HepG2 (cell line): Measurements from ENCODE around the gene FKBP8. TPM values are rescaled to one million over a fixed set of nuclear protein-coding genes. Genes with fewer than 3 reads are reported as not detected.

Experiments used
- DR1 ChIP-seq: sonication (generic); formaldehyde crosslinking; IDR thresholded peaks from 2 replicates; pipeline ENCODE4 v1.8.0; 2021; ENCODE audit warnings: mild to moderate bottlenecking, missing genetic modification reagents, inconsistent platforms
- EP300 ChIP-seq, 3 experiments: sonication (generic) in 1 of 3; formaldehyde crosslinking in 1 of 3; IDR thresholded peaks; 2 replicates each; pipeline versions ENCODE4 v1.5.1 to v1.6.1; 2011 to 2020; ENCODE audit warnings: low read depth in 2 of 3, low read length in 2 of 3, borderline replicate concordance in 1 of 3, improper control_type of control experiment in 1 of 3, mild to moderate bottlenecking in 1 of 3, missing genetic modification reagents in 1 of 3, moderate library complexity in 1 of 3
- ETV5 ChIP-seq: IDR thresholded peaks from 2 replicates; pipeline ENCODE4 v1.6.1; 2018; ENCODE audit warnings: missing biosample characterization, missing genetic modification reagents, inconsistent platforms, borderline replicate concordance
- EZH2 ChIP-seq: conservative IDR thresholded peaks from 2 replicates; pipeline ENCODE4 v1.6.1; 2012; ENCODE audit warnings: mild to moderate bottlenecking, low read depth, low read length, moderate library complexity
- FOSL2 ChIP-seq: sonication (generic); formaldehyde crosslinking; IDR thresholded peaks from 2 replicates; pipeline ENCODE4 v1.4.0; 2020; ENCODE audit warnings: missing genetic modification reagents
- GATAD2A ChIP-seq: IDR thresholded peaks from 2 replicates; pipeline ENCODE4 v1.6.1; 2016
- GPBP1L1 ChIP-seq: sonication (generic); formaldehyde crosslinking; IDR thresholded peaks from 2 replicates; pipeline ENCODE4 v1.5.0; 2020; ENCODE audit warnings: mild to moderate bottlenecking, missing genetic modification reagents
- HOXA3 ChIP-seq: sonication (generic); formaldehyde crosslinking; IDR thresholded peaks from 2 replicates; pipeline ENCODE4 v1.5.0; 2020; ENCODE audit warnings: missing genetic modification reagents
- KDM2A ChIP-seq: sonication (generic); formaldehyde crosslinking; IDR thresholded peaks from 2 replicates; pipeline ENCODE4 v1.4.0; 2020; ENCODE audit warnings: low read depth, missing genetic modification reagents, borderline replicate concordance
- MAX ChIP-seq: IDR thresholded peaks from 2 replicates; pipeline ENCODE4 v1.6.1; 2012; ENCODE audit warnings: inconsistent platforms
- NFIC ChIP-seq: IDR thresholded peaks from 2 replicates; pipeline ENCODE4 v1.6.1; 2012; ENCODE audit warnings: mild to moderate bottlenecking, low read length, inconsistent platforms
- NR1H2 ChIP-seq: sonication (generic); formaldehyde crosslinking; IDR thresholded peaks from 2 replicates; pipeline ENCODE4 v1.8.1; 2022; ENCODE audit warnings: low read depth, missing genetic modification reagents, borderline replicate concordance
- NR2F6 ChIP-seq, 2 experiments: IDR thresholded peaks; 2 replicates each; pipeline ENCODE4 v1.6.1; 2016; ENCODE audit warnings: antibody characterized with exemption in 1 of 2, mild to moderate bottlenecking in 1 of 2
- PITX1 ChIP-seq: sonication (generic); formaldehyde crosslinking; IDR thresholded peaks from 2 replicates; pipeline ENCODE4 v1.5.1; 2020; ENCODE audit warnings: mild to moderate bottlenecking, missing genetic modification reagents
- RXRA ChIP-seq: sonication (generic); formaldehyde crosslinking; IDR thresholded peaks from 2 replicates; pipeline ENCODE4 v1.5.1; 2020; ENCODE audit warnings: missing genetic modification reagents
- RXRB ChIP-seq: IDR thresholded peaks from 2 replicates; pipeline ENCODE4 v1.6.1; 2016; ENCODE audit warnings: borderline replicate concordance, missing genetic modification reagents, missing compliant biosample characterization
- SIX1 ChIP-seq: sonication (generic); formaldehyde crosslinking; IDR thresholded peaks from 2 replicates; pipeline ENCODE4 v1.4.0; 2020; ENCODE audit warnings: missing genetic modification reagents, borderline replicate concordance
- STAG1 ChIP-seq: sonication (generic); formaldehyde crosslinking; IDR thresholded peaks from 2 replicates; pipeline ENCODE4 v1.4.0; 2020; ENCODE audit warnings: missing genetic modification reagents
- THAP11 ChIP-seq: IDR thresholded peaks from 2 replicates; pipeline ENCODE4 v1.6.1; 2016; ENCODE audit warnings: missing biosample characterization, missing genetic modification reagents
- ZFX ChIP-seq: sonication (generic); formaldehyde crosslinking; IDR thresholded peaks from 2 replicates; pipeline ENCODE4 v1.4.0; 2020; ENCODE audit warnings: mild to moderate bottlenecking, low read depth, missing genetic modification reagents, moderate library complexity
- ZNF253 ChIP-seq: sonication (generic); formaldehyde crosslinking; IDR thresholded peaks from 2 replicates; pipeline ENCODE4 v1.8.0; 2022; ENCODE audit warnings: mild to moderate bottlenecking, missing genetic modification reagents, borderline replicate concordance
- ZNF614 ChIP-seq: IDR thresholded peaks from 2 replicates; pipeline ENCODE4 v1.6.1; 2018; ENCODE audit warnings: missing biosample characterization, missing genetic modification reagents, inconsistent platforms, borderline replicate concordance
- ZNF766 ChIP-seq: sonication (generic); formaldehyde crosslinking; IDR thresholded peaks from 2 replicates; pipeline ENCODE4 v1.5.0; 2020; ENCODE audit warnings: missing genetic modification reagents, borderline replicate concordance
- ZNF792 ChIP-seq: IDR thresholded peaks from 2 replicates; pipeline ENCODE4 v1.6.1; 2016
- polyA plus RNA-seq, 8 experiments: library from polyadenylated mRNA; depleted of rRNA in 3 of 8; stranded (reverse) in 7 of 8; unstranded in 1 of 8; fragments of >200 nt; fragmentation: Illumina TruSeq in 4 of 8; extraction: Trizol in 4 of 8; gene quantifications; 2 replicates each; pipeline versions ENCODE4 v1.2.1 to v1.2.3, GENCODE V29; 2011 to 2016; ENCODE audit warnings: low read depth in 4 of 8, missing spikeins in 1 of 8, mixed read lengths in 1 of 8; ENCODE audit not compliant: insufficient read depth in 1 of 8
- total RNA-seq, 5 experiments: library from RNA; depleted of rRNA; stranded (reverse); fragments of >200 nt; fragmentation: Illumina TruSeq; extraction: Trizol; gene quantifications; 2 replicates each; pipeline ENCODE4 v1.2.3, GENCODE V29; 2016; ENCODE audit warnings: low read depth in 1 of 5
- TF ChIP-seq, protein P1 (sequence below): sonication (generic); formaldehyde crosslinking; conservative IDR thresholded peaks from 2 replicates; pipeline ENCODE4 v1.4.0; 2020; ENCODE audit warnings: missing genetic modification reagents
- TF ChIP-seq, protein P2 (sequence below): fragments of 450-650 bp; IDR thresholded peaks from 2 replicates; pipeline ENCODE4 v1.6.1; 2016
- TF ChIP-seq, protein P3 (sequence below): IDR thresholded peaks from 2 replicates; pipeline ENCODE4 v1.6.1; 2018; ENCODE audit warnings: missing genetic modification reagents, mild to moderate bottlenecking, missing compliant biosample characterization

FKBP8 gene
- total and polyA plus RNA-seq, 2 of the 13 experiments (the other 11 are each of a cell fraction or from before 2014, with no cell fraction given) = 81.7 to 93.9 TPM

GRCh38 chr19:18518639-18519038, 24.7 kb downstream of the FKBP8 start (continued):
- TF ChIP-seq GPBP1L1 (CRISPR knock-in tag) = no peak
- TF ChIP-seq ZNF766 (CRISPR knock-in tag) = no peak
- TF ChIP-seq ZFX (CRISPR knock-in tag) = peak; percentile 30; the same call in 1 of the 2 replicates
- TF ChIP-seq, protein P1, sequence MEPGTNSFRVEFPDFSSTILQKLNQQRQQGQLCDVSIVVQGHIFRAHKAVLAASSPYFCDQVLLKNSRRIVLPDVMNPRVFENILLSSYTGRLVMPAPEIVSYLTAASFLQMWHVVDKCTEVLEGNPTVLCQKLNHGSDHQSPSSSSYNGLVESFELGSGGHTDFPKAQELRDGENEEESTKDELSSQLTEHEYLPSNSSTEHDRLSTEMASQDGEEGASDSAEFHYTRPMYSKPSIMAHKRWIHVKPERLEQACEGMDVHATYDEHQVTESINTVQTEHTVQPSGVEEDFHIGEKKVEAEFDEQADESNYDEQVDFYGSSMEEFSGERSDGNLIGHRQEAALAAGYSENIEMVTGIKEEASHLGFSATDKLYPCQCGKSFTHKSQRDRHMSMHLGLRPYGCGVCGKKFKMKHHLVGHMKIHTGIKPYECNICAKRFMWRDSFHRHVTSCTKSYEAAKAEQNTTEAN (CRISPR knock-in tag) = peak; percentile 70
- TF ChIP-seq NR1H2 (CRISPR knock-in tag) = no peak
- TF ChIP-seq DR1 (CRISPR knock-in tag) = no peak
- TF ChIP-seq, protein P2, sequence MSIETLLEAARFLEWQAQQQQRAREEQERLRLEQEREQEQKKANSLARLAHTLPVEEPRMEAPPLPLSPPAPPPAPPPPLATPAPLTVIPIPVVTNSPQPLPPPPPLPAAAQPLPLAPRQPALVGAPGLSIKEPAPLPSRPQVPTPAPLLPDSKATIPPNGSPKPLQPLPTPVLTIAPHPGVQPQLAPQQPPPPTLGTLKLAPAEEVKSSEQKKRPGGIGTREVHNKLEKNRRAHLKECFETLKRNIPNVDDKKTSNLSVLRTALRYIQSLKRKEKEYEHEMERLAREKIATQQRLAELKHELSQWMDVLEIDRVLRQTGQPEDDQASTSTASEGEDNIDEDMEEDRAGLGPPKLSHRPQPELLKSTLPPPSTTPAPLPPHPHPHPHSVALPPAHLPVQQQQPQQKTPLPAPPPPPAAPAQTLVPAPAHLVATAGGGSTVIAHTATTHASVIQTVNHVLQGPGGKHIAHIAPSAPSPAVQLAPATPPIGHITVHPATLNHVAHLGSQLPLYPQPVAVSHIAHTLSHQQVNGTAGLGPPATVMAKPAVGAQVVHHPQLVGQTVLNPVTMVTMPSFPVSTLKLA = no peak
- peak; percentile 49; the same call in 1 of the 2 replicates for TF ChIP-seq SIX1 (CRISPR knock-in tag)
- TF ChIP-seq NR2F6 (IDR thresholded peaks at IDR 0.05) = peak; percentile 60
- TF ChIP-seq NR2F6 (CRISPR knock-in tag; IDR thresholded peaks at IDR 0.05) = peak; percentile 82
- TF ChIP-seq MAX = peak; percentile 72
- peak; percentile 68; the same call in 1 of the 2 replicates for TF ChIP-seq RXRA
- TF ChIP-seq RXRB = peak; percentile 74
- peak in 1 of 2 experiments; percentile 25; a peak in 1 of 4 replicates for TF ChIP-seq EP300 (IDR thresholded peaks at IDR 0.05; ENCODE audit: low read depth in 2 of 2, low read length in 2 of 2)
- no peak for TF ChIP-seq EP300 (CRISPR knock-in tag; IDR thresholded peaks at IDR 0.05; ENCODE audit: borderline replicate concordance)
- peak; percentile 60 for TF ChIP-seq FOSL2 (CRISPR knock-in tag)
- peak; percentile 38; the same call in 1 of the 2 replicates for TF ChIP-seq ETV5 (CRISPR knock-in tag)
- no peak for TF ChIP-seq EZH2
- TF ChIP-seq STAG1 (CRISPR knock-in tag) = peak; percentile 36
- TF ChIP-seq ZNF253 (CRISPR knock-in tag) = 0 out of 2 replicates have a peak, but pooled peaks have one; percentile 26
- TF ChIP-seq KDM2A (CRISPR knock-in tag) = 0 out of 2 replicates have a peak, but pooled peaks have one; percentile 15
- peak; percentile 13; the same call in 1 of the 2 replicates for TF ChIP-seq THAP11
- TF ChIP-seq ZNF792 (CRISPR knock-in tag) = 0 out of 2 replicates have a peak, but pooled peaks have one; percentile 11
- peak; percentile 74 for TF ChIP-seq HOXA3
- TF ChIP-seq PITX1 (CRISPR knock-in tag) = 0 out of 2 replicates have a peak, but pooled peaks have one; percentile 46
- TF ChIP-seq NFIC = no peak
- TF ChIP-seq, protein P3, sequence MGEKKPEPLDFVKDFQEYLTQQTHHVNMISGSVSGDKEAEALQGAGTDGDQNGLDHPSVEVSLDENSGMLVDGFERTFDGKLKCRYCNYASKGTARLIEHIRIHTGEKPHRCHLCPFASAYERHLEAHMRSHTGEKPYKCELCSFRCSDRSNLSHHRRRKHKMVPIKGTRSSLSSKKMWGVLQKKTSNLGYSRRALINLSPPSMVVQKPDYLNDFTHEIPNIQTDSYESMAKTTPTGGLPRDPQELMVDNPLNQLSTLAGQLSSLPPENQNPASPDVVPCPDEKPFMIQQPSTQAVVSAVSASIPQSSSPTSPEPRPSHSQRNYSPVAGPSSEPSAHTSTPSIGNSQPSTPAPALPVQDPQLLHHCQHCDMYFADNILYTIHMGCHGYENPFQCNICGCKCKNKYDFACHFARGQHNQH (CRISPR knock-in tag) = 0 out of 2 replicates have a peak, but pooled peaks have one; percentile 17
- TF ChIP-seq ZNF614 (CRISPR knock-in tag) = 0 out of 2 replicates have a peak, but pooled peaks have one; percentile 34
- peak; percentile 54 for TF ChIP-seq GATAD2A (CRISPR knock-in tag)
